Measurements from ENCODE around the gene NELL1.

The NELL1 gene

GRCh38 chr11:21545699-21546098 lies 876.3 kb downstream of the NELL1 start:
- DNase-seq (ENCODE audit: low read depth in 2 of 3, low spot score in 2 of 3) = no peak

GRCh38 chr11:21546703-21547102 lies 877.3 kb downstream of the NELL1 start:
- no peak for DNase-seq (ENCODE audit: low read depth in 2 of 3, low spot score in 2 of 3)

GRCh38 chr11:21552911-21553310 lies 883.5 kb downstream of the NELL1 start:
- DNase-seq (ENCODE audit: low read depth in 2 of 3, low spot score in 2 of 3) = no peak

- DNase-seq (ENCODE audit: low read depth in 2 of 3, low spot score in 2 of 3) = no peak
Observed at GRCh38 chr11:21553795-21554194, 884.4 kb downstream of the NELL1 start.

GRCh38 chr11:21554284-21554683 lies 884.9 kb downstream of the NELL1 start:
- no peak for DNase-seq (ENCODE audit: low read depth in 2 of 3, low spot score in 2 of 3)

GRCh38 chr11:21556926-21557325 lies 887.5 kb downstream of the NELL1 start:
- DNase-seq (ENCODE audit: low read depth in 2 of 3, low spot score in 2 of 3) = no peak

- no peak for DNase-seq (ENCODE audit: low read depth in 2 of 3, low spot score in 2 of 3)
Observed at GRCh38 chr11:21560466-21560975, 891.1 kb downstream of the NELL1 start.

- no peak for DNase-seq (ENCODE audit: low read depth in 2 of 3, low spot score in 2 of 3)
Observed at GRCh38 chr11:21561581-21561980, 892.2 kb downstream of the NELL1 start.

GRCh38 chr11:21564095-21564494 lies 894.7 kb downstream of the NELL1 start:
- no peak for DNase-seq (ENCODE audit: low read depth in 2 of 3, low spot score in 2 of 3)

- DNase-seq (ENCODE audit: low read depth in 2 of 3, low spot score in 2 of 3) = no peak
Observed at GRCh38 chr11:21564833-21565682, 895.7 kb downstream of the NELL1 start.

- no peak for DNase-seq (ENCODE audit: low read depth in 2 of 3, low spot score in 2 of 3)
Observed at GRCh38 chr11:21566521-21567117, 897.2 kb downstream of the NELL1 start.

GRCh38 chr11:21567645-21568290 lies 898.4 kb downstream of the NELL1 start:
- DNase-seq (ENCODE audit: low read depth in 2 of 3, low spot score in 2 of 3) = no peak

GRCh38 chr11:21572210-21572609 lies 902.8 kb downstream of the NELL1 start:
- no peak for DNase-seq (ENCODE audit: low read depth in 2 of 3, low spot score in 2 of 3)

GRCh38 chr11:21582791-21583190 lies 913.4 kb downstream of the NELL1 start:
- no peak for DNase-seq (ENCODE audit: low read depth in 2 of 3, low spot score in 2 of 3)

- DNase-seq (ENCODE audit: low read depth in 2 of 3, low spot score in 2 of 3) = no peak
Observed at GRCh38 chr11:21588754-21589153, 919.4 kb downstream of the NELL1 start.

GRCh38 chr11:21602699-21603098 lies 933.3 kb downstream of the NELL1 start:
- no peak for DNase-seq (ENCODE audit: low read depth in 2 of 3, low spot score in 2 of 3)

- DNase-seq (ENCODE audit: low read depth in 2 of 3, low spot score in 2 of 3) = no peak
Observed at GRCh38 chr11:21603886-21604285, 934.5 kb downstream of the NELL1 start.

GRCh38 chr11:21604564-21604963 lies 935.2 kb downstream of the NELL1 start:
- no peak for DNase-seq (ENCODE audit: low read depth in 2 of 3, low spot score in 2 of 3)

GRCh38 chr11:21612326-21612725 lies 942.9 kb downstream of the NELL1 start:
- DNase-seq (ENCODE audit: low read depth in 2 of 3, low spot score in 2 of 3) = no peak

- no peak for DNase-seq (ENCODE audit: low read depth in 2 of 3, low spot score in 2 of 3)
Observed at GRCh38 chr11:21614961-21615360, 945.6 kb downstream of the NELL1 start.

- DNase-seq (ENCODE audit: low read depth in 2 of 3, low spot score in 2 of 3) = no peak
Observed at GRCh38 chr11:21615955-21616371, 946.6 kb downstream of the NELL1 start.

- no peak for DNase-seq (ENCODE audit: low read depth in 2 of 3, low spot score in 2 of 3)
Observed at GRCh38 chr11:21622566-21622965, 953.2 kb downstream of the NELL1 start.

All from activated CD8-positive, alpha-beta memory T cell treated with anti-CD3 and anti-CD28 coated beads for 48 hours (primary cell).